Stimulated activated CD4-positive, alpha-beta T cell treated with anti-CD3 and anti-CD28 coated beads, Interleukin-15, amount 100 ng/mL, for 1 hour (primary cell): ENCODE measurements around the gene HERC3.

Experiments
- DNase-seq, 2 donors: peaks; one replicate each; pipeline ENCODE4 v3.0.0-alpha.2; 2020; ENCODE audit warnings: low read depth in 1 of 2, low spot score in 1 of 2

Gene HERC3

DNA sequence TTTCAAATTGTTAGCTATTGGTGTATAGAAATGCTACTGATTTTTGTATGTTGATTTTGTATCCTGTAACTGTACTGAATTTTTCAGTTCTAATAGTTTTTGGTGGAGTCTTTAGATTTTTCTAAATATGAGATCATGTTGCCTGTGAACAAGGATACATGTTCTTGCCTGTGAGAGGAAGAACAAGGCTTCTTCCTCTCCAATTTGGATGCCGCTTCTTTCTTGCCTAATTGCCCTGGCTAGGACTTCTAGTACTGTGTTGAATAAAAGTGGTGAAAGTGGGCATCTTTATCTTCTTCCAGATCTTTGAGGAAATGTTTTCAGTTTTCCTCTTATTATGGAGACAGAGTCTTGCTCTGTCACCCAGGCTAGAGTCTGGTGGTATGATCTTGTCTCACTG, 121.5 kb downstream of the HERC3 start:
- DNase-seq = no peak

GRCh38 chr4:88718098-88718497, 125.8 kb downstream of the HERC3 start:
- DNase-seq = no peak

DNA sequence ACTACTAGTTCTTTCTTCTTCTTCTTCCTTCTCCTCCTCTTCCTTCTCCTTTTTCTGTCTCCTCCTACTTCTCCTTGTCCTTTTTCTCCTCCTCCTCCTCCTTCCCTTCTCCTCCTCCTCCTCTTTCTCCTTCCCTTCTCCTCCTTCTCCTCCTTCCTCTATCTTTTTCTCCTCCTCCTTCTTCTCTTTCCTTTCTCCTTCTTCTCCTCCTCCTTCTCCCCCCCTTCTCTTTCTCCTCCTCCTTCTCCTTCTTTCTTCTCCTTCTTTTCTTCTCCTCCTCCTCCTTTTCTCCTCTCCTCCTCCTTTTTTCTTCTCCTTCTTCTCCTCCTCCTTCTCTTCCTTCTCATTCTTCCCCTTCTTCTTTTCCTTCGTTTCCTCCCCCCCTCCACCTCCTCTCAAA, 127.1 kb downstream of the HERC3 start:
- DNase-seq = no peak

DNA sequence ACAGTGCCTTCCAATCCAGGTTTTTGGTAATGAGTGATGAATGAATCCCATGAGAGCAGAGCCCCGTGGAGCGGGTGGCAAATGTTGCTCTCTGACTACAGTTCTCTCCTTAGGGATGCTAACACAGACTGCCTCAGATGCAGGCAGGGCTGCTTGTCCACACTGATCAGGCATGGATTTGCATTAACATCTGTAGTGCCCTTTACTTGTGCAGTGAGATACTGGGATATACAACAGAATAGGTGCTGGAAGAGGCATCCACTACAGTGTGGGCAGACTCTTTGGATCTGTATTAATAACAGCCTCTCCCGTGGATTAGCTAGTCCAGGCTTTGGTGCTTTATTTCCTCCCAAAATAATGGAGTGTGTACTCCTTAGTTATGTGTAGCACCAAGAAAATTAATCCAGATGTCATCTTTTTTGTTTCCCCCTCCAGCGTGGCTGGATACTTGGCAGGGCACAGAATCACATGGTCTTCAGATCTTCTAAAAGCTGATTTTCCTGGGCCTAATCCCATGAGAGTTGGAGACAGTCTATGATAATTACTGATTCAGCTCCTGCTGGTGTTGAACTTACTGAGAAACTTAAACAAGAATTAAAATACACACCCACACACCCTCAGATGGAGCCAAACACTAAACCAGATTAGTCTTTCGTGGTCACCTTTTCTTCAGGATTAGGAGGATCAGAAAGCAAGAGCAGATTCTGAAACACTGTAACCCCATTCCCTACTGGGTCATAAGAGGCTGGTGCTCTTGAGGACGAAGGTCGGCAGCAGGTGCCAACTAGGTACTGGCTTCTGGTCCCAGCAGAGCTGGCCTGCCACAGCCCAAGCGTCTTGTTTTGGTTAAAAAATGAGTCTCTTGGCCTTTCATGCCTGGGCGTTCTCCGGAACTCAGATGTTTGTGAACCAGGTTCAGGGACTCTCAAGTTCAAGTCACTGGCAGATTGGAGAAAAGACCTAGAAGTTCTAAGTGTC, 128.5 kb downstream of the HERC3 start:
- DNase-seq = no peak

- DNase-seq = no peak
Measured at GRCh38 chr4:88722276-88722780, 130.0 kb downstream of the HERC3 start.

GRCh38 chr4:88722828-88723227, 130.5 kb downstream of the HERC3 start:
- no peak for DNase-seq

- no peak for DNase-seq
Measured at GRCh38 chr4:88724406-88724805, 132.1 kb downstream of the HERC3 start.

DNA sequence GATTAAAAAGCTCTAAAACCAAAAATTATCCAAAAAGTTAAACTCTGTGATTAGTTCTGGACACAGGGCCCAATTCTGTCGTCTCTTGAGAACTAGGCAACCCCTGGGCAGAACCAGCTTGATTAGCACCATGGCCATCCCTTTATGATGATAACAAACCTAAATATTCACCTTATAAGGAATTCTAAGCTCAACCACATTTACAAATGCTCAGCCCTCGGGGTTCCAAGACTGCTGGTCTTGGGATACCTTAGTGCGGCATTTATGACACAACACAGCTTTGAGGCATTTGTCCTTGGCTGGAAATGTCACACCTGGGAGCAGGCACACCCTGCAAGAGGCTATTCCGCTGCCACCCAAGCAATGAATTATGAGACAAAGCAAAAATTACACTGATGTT, 132.9 kb downstream of the HERC3 start:
- DNase-seq = no peak

- no peak for DNase-seq
Measured at GRCh38 chr4:88725986-88726385, 133.7 kb downstream of the HERC3 start.

- DNase-seq = no peak
Measured at GRCh38 chr4:88728146-88728545, 135.9 kb downstream of the HERC3 start.

DNA sequence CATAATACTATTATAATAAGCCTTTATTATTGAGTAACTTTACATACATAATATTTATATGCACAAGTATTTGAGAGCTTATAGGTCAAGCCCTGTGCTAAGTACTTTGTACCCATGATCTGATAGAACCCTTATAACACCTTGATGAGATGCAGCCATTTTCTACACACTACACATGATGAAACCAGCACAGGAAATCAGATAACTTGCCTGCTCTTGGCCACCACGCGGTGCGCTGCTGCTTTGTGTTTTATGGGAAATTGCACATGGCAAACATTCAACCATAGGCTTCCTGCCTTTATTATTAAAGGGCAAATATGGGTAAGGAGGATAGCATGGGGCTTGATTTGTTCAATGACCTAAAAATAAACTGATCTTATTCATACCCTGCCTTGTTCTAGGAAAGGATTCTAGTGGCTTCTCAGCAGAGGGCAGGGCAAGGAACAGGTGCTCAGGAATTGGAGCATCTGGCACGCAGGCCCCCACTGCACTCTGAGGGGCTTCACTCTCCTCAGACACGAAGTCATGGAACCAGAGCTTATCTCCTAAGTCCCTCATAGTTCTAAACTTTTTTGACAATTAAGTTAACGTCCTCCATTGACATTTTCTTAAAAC, 137.0 kb downstream of the HERC3 start:
- no peak for DNase-seq

DNA sequence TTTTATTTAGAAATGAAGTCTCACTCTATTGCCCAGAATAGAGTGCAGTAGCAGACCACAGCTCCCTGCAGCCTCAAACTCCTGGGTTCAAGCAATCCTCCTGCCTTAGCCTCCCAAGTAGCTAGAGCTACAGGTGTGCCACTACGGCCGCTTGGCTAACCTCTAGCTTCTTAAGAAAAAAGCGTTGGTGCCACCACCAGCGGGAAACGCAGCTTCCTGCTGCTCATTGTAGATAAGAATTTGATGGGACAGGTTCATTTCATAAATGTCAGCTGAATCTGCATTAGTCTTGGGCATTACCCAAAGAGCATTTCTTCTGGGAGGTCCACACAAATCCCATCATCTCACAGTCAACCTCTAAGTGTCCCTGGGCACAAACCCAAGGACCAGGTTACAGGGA, 138.5 kb downstream of the HERC3 start:
- DNase-seq = no peak

DNA sequence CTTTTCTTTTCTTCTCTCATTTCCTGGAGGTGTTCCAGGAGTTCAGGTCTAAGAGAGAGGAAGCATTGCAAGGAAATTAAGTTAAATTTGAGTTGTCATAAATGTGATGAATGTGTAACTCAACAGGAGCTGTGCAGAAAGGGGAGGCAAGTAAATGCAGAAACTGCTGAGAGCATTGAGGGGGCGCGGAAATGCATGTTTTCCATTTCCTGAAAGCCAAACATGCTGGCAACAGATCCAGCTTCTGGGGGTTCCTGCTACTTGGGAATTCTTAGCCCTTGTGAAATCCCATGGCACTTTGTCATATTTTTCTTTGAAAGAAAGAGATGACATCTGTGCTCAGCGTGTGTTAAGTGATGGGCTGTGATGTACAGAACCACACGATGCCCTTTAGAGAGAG, 139.1 kb downstream of the HERC3 start:
- DNase-seq = no peak

DNA sequence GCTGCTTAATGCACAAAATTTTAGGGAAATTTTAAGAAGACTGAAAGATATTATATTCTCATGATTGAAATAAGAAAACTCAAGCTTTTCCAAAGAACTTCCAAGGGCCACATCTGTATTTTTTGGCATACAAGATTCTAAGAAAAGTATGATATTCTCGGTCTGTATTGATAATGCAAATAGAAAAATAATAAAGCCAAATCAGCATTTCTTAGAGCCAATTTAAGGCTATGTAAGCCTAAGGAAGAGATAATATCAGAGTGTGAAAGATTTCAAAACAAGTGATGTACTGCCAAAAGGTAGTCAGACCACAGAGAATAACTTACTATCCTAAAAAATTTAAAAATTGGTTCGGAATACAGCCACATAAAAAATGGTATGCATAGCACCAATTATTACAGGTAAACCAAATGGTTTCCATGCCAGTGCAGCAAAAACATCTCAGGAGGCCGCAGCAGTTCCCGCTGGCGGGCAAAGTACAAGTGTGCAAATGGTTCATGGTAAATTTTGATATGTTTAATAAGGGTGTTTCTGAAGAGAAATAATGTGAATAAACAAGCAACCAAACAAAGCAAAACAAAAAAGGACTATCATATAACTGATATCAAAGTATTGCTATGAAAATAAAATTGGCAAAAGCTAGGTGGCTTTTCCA, 140.6 kb downstream of the HERC3 start:
- DNase-seq = no peak

DNA sequence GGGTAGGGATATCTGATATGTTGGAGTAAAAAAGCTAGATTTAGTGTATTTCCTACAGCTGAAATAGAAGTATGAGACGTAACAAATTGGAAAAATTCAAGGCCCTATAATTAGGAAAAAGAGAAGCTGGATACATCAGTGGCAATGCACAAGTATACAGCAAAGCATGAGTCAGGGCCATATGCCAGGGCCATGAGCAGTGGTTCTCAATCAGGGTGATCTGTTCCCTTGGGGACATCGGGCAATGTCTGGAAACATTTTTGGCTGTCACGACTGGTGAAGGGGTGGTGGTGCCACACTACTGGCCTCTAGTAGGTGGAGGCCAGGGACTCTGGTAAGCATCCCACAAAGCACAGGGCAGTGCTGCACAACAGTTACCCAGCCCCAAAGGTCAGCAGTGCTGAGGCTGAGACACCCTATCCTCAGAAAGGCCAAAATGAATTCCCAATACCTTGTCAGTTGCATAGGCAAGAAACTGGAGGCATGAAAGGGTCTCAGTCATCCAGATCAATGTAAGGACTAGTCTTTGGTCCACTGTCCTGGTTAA, 142.2 kb downstream of the HERC3 start:
- no peak for DNase-seq

- DNase-seq = no peak
Measured at GRCh38 chr4:88735564-88735963, 143.3 kb downstream of the HERC3 start.

DNA sequence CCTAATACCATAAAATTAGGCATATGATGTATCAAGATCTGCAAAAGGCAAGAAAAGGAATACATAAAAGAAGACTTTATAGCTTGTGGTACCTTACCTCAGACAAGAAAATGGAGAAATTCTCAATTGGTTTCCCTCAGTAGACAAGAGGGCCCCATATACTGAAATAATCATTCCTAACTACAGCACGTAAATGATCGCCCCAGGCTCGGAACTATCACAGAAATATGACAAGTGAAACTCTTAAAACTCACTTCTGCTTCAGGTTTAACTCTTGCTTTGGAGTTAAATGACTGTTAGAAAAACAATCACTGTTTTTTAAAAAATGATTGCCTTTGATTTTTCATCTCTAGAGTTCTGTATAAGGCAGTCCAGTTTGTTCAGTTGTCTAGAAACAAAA, 144.0 kb downstream of the HERC3 start:
- no peak for DNase-seq

GRCh38 chr4:88737307-88737941, 145.1 kb downstream of the HERC3 start:
- DNase-seq = no peak

GRCh38 chr4:88738180-88738579, 145.9 kb downstream of the HERC3 start:
- DNase-seq = no peak

DNA sequence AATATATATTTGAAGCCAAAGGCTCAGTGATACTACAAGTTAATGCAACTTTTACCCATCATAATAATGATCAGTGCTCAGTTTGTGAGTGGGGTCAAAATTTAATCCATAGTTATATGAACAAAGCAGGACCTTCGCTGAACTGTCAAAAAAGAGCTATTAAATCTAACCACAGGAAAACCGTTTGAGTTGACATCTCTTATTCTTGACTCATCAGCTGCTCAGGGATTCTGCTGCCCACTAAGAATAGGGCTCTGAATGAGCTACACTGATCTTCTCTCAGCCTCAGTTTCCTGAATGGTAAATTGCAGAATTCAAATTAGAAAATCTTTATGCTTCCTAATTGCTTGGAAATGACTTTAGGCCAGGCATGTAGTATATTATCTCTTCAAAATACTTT, 150.3 kb downstream of the HERC3 start:
- DNase-seq = no peak

DNA sequence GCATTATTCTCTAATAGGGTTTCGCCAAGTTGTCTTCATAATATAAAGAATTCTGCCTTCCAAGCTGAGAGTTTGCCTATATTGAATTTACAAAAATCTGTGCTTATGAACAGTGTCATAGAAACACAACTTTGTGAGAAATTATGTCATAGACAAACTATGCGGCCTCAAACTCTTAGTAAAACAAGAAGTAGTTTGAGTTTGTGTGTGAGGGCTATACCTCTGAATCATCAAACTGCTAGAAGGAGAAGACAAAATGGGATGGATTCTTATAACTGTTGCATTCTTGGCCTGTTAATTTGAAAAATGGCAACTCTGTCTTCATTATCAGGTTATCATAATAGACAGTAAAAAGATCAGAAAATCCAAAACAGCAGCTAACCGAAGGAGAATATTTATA, 151.4 kb downstream of the HERC3 start:
- DNase-seq = no peak
